ENCODE results near the gene GRM1.

DNA sequence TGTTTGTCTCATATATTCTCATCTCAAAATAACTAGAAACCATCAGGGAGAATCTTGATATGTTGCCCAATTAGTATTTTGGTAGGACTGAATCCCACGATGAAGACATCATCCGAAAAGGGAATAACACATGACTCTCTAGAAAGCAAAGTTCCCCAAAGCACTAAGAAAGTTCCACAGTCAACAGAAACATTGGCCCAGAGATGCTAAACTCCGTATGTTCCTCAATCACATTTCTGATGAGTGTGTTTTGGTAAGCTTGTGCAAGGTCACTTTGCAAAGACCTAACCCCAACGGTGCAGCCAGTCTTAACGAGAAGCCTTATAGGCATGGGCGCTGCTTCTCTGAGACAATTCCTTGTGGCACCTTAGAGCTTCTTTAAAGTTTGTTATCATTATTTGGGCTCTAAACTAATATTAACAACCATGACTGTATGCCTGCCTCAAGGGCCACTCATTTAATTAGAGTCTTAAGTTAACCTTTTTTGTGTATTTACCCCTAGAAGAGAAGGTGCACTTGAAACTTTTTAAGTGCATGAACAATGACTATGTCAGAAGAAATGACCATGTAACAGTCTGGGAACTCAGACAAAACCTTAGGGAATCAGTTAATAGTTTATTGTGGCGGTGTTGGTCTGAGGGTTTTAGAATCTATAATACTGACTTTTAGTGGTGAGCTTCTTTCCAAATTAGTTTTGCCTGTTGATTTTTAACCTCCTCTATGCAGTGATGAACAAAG lies 312.8 kb downstream of the GRM1 start:
- TF ChIP-seq ZC3H11A (IDR thresholded peaks at IDR 0.05) (no peak), BHLHE40 (IDR thresholded peaks at IDR 0.05; ENCODE audit: low read depth, low read length) (no peak), EP300 (IDR thresholded peaks at IDR 0.05) (no peak), POLR2AphosphoS2 (conservative IDR thresholded peaks at IDR 0.05; ENCODE audit: low read length) (no peak), POLR2A (IDR thresholded peaks at IDR 0.05; ENCODE audit: low read length) (no peak), NPAS2 (CRISPR knock-in tag; IDR thresholded peaks at IDR 0.05; ENCODE audit: borderline replicate concordance) (no peak), PHF8 (IDR thresholded peaks at IDR 0.05; ENCODE audit: borderline replicate concordance, low read depth) (no peak), ESRRA (IDR thresholded peaks at IDR 0.05; ENCODE audit: borderline replicate concordance, low read length) (no peak), FOSL2 (IDR thresholded peaks at IDR 0.05) (no peak), FOSL2 (CRISPR knock-in tag; IDR thresholded peaks at IDR 0.05) (no peak), CEBPB (IDR thresholded peaks at IDR 0.05) (no peak)
- TF ChIP-seq, protein P1, sequence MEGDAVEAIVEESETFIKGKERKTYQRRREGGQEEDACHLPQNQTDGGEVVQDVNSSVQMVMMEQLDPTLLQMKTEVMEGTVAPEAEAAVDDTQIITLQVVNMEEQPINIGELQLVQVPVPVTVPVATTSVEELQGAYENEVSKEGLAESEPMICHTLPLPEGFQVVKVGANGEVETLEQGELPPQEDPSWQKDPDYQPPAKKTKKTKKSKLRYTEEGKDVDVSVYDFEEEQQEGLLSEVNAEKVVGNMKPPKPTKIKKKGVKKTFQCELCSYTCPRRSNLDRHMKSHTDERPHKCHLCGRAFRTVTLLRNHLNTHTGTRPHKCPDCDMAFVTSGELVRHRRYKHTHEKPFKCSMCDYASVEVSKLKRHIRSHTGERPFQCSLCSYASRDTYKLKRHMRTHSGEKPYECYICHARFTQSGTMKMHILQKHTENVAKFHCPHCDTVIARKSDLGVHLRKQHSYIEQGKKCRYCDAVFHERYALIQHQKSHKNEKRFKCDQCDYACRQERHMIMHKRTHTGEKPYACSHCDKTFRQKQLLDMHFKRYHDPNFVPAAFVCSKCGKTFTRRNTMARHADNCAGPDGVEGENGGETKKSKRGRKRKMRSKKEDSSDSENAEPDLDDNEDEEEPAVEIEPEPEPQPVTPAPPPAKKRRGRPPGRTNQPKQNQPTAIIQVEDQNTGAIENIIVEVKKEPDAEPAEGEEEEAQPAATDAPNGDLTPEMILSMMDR (IDR thresholded peaks at IDR 0.05), result no peak

Data from A549 (cell line).